Measurements from ENCODE around the gene LCOR. TPM values are rescaled to one million over a fixed set of nuclear protein-coding genes. Genes with fewer than 3 reads are reported as not detected.

LCOR gene
- total and polyA plus RNA-seq, 2 experiments from 2014 or later = 13.7 to 22.2 TPM

DNA sequence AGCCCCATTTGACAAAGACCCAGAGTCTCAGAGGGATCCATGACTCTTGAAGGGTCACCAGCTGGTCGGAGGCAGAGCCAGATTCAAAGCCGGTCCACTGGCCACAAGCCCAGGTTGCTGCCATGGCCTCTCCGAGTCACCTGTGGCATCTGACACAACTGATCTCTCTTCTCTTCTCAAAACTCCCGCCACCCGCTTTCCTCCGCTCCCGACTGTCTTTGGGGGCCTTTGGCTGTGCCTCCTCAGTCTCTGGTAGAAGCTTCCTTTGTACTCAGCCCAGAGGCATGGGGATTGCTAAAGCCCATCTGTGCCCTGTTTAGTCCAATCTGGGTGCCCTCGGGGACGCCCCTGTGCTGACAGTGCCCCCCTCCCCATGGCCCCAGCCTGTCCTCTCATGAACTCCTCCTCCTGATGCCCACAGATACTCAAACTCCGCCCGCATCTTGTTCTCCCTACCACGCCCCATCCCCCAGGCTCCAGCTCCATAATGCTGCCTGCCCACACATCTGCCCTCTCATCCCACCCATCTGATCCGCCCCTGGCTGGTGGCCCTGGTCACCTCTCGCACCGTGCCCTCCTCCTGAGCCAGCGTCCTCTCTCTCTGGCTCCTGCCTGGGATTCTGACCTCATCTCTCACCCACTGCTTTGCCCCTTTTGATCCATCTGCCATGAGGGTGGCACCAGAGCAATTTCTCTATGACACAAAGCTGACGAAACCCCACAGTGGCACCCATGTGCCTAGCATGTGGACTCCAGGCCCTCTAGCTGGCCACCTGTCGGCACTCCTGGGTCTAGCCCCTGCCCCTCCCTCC lies 203.1 kb downstream of the LCOR start:
- TF ChIP-seq, protein P1, sequence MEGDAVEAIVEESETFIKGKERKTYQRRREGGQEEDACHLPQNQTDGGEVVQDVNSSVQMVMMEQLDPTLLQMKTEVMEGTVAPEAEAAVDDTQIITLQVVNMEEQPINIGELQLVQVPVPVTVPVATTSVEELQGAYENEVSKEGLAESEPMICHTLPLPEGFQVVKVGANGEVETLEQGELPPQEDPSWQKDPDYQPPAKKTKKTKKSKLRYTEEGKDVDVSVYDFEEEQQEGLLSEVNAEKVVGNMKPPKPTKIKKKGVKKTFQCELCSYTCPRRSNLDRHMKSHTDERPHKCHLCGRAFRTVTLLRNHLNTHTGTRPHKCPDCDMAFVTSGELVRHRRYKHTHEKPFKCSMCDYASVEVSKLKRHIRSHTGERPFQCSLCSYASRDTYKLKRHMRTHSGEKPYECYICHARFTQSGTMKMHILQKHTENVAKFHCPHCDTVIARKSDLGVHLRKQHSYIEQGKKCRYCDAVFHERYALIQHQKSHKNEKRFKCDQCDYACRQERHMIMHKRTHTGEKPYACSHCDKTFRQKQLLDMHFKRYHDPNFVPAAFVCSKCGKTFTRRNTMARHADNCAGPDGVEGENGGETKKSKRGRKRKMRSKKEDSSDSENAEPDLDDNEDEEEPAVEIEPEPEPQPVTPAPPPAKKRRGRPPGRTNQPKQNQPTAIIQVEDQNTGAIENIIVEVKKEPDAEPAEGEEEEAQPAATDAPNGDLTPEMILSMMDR (IDR thresholded peaks at IDR 0.05; ENCODE audit: low read depth, low read length) = no peak
- no peak for DNase-seq (ENCODE audit: low read depth in 1 of 2, low spot score in 1 of 2)

DNA sequence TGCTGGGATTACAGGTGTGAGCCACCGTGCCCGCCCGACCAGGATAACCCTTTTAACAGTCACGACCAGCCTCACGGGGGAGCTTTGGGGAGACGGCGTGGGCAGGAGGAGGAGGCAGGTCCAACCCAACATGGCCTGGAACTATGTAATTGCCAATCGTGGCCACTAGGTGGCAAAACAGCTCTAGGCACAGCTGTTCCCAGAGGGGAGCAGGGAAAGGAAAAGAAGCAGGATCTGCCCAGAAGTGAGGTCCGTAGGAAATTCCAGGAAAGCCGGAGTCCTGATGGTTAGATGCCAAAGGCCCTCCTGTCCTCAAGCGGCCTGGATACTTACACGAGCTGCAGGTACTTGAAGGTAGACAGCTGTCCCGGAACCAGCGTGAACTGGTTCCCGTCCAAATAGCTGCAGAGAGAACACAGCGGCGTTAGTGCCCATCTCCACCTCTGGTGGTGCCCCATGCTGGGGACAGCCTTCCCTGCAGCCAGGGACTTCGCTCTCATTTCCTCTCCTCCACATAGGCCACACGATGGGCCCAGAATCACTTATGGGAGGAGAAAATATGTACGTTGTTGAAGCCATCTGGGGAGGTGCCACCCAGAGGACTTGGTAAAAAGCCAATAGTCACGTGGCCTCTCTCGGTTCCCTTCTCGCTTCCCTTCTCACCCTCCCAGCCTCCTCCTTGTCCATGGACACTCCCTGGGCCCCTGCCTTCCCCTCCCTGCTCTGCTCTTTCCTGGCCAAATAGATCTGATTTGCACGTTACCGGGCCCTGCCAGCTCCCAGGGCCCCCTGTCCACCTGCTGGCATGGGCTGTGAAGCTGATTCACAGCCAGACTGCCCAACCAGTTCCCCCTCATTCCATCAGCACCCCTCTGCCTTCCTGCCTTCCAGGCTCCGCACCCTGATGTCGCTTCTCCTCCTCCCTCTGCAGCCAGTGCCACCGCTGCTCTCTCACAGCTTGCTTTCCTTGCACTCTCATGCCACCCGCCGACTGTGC lies 205.6 kb downstream of the LCOR start:
- H3K9me3 ChIP-seq (ENCODE audit: low read depth) = no peaks in the 10 kb centered on the region
- DNase-seq (ENCODE audit: low read depth in 1 of 2, low spot score in 1 of 2) = peak; percentile 84
- no peak overlapping the region for H3K4me3 ChIP-seq
- TF ChIP-seq, protein P1 (IDR thresholded peaks at IDR 0.05; ENCODE audit: low read depth, low read length) = peak; percentile 86
- no peak overlapping the region for H3K27ac ChIP-seq
- no peaks in the 10 kb centered on the region for H3K27me3 ChIP-seq
- peaks cover 5% of the 10 kb centered on the region for H3K4me1 ChIP-seq (ENCODE audit: low read depth)
- H3K36me3 ChIP-seq = no peaks in the 10 kb centered on the region

More for the DNA sequence above, 203.1 kb downstream of the LCOR start:
- H3K36me3 ChIP-seq = no peaks in the 10 kb centered on the region
- no peaks in the 10 kb centered on the region for H3K27me3 ChIP-seq
- H3K4me1 ChIP-seq (ENCODE audit: low read depth) = peaks cover 5% of the 10 kb centered on the region
- H3K27ac ChIP-seq = no peak overlapping the region
- H3K9me3 ChIP-seq (ENCODE audit: low read depth) = no peaks in the 10 kb centered on the region
- H3K4me3 ChIP-seq = no peak overlapping the region

DNA sequence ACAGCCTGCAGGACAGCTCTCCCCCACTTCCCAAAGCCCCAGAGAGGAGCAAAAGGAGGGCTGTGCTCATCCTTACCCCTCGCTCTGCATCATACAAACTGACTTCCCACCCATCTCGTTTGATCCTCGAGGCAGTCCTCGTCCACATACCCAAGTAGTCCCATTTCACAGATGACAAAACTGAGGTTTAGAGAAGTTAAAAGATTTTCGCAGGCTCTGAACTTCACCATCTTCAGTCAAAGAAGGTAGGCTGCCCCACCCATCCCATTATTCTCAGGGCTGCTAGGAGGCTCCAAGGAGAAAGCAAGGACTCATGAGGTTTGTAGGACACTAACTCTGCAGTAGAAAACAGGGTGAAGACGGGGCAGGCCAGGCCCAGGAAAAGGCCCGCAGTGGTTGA lies 206.6 kb downstream of the LCOR start:
- Histone ChIP-seq H3K4me1 (ENCODE audit: low read depth) (peaks cover 5% of the 10 kb centered on the region), H3K9me3 (ENCODE audit: low read depth) (no peaks in the 10 kb centered on the region), H3K27ac (no peak overlapping the region), H3K27me3 (no peaks in the 10 kb centered on the region), H3K4me3 (no peak overlapping the region), H3K36me3 (no peaks in the 10 kb centered on the region)
- DNase-seq (ENCODE audit: low read depth in 1 of 2, low spot score in 1 of 2) = no peak
- TF ChIP-seq, protein P1 (IDR thresholded peaks at IDR 0.05; ENCODE audit: low read depth, low read length) = no peak

DNA sequence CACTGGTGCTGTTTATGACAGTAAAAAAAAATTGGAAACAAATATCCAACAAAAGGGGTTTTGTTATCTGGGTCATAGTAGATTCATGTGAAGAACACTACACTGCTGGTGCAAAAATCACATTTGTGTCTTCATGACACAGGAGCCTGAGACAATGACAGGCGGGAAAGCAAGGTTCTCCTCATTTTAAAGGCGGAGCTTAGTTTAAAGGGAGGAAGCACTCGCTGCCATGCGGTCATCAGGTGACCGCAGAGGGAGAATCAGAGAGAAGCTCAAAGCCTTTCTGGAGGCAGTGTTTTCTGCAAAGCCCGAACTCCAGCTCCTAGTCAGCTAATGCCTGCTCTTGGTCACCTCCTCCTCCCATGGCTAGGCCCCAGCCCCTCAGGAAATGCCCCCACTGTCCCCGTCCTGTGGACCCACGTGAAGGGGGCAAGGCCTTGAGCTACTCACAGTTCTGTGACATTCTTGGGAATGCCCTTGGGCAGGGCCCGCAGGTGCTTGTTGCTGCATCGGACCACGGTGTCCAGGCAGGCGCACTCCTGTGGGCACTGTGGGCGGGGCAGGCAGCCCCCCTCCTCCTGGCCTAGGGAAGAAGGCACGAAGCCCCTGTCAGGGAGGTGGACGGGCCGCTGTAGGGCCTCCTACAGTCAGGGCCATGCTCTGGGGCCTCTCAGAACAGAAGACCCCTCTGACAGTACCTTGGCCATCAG lies 207.6 kb downstream of the LCOR start:
- Histone ChIP-seq H3K27me3 (no peaks in the 10 kb centered on the region), H3K9me3 (ENCODE audit: low read depth) (no peaks in the 10 kb centered on the region), H3K36me3 (no peaks in the 10 kb centered on the region), H3K4me3 (no peak overlapping the region), H3K27ac (no peak overlapping the region), H3K4me1 (ENCODE audit: low read depth) (peaks cover 5% of the 10 kb centered on the region)
- TF ChIP-seq, protein P1 (IDR thresholded peaks at IDR 0.05; ENCODE audit: low read depth, low read length) = no peak
- DNase-seq (ENCODE audit: low read depth in 1 of 2, low spot score in 1 of 2) = no peak

DNA sequence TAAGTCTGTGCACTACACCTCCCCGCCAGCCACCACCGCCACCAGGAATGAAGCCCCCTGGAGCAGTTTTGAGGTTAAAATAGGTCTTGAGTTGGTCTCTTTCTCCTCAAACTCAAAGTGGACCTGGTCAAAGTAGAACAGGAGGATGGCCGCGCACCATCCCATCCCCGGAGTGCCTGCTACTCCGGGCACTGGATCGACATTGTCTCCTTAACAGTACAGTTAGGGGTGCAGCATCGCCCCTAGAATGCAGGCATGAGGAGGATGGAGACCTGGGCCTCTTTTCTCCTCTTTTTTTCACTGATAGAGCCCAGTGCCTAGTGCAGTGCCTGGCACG lies 208.1 kb downstream of the LCOR start:
- Histone ChIP-seq H3K4me1 (ENCODE audit: low read depth) (peaks cover 5% of the 10 kb centered on the region), H3K9me3 (ENCODE audit: low read depth) (no peaks in the 10 kb centered on the region), H3K27ac (no peak overlapping the region), H3K4me3 (no peak overlapping the region), H3K27me3 (no peaks in the 10 kb centered on the region), H3K36me3 (no peaks in the 10 kb centered on the region)
- TF ChIP-seq, protein P1 (IDR thresholded peaks at IDR 0.05; ENCODE audit: low read depth, low read length) = no peak
- DNase-seq (ENCODE audit: low read depth in 1 of 2, low spot score in 1 of 2) = no peak

All from cardiac muscle cell (in vitro differentiated cells and primary cell).